ENCODE measurements around the gene EPG5. TPM values are rescaled to one million over a fixed set of nuclear protein-coding genes. Genes with fewer than 3 reads are reported as not detected.

EPG5 gene
- total RNA-seq, 1 donor = 94.8 TPM

- Histone ChIP-seq H3K36me3 (ENCODE audit: insufficient read depth, low read length) (no peaks in the 10 kb centered on the region), H4K20me1 (ENCODE audit: insufficient read depth, low read length) (no peaks in the 10 kb centered on the region), H3K4me1 (ENCODE audit: insufficient read depth, low read length) (peaks cover 18% of the 10 kb centered on the region), H3K27ac (ENCODE audit: low read depth, low read length) (no peak overlapping the region), H3K79me2 (ENCODE audit: insufficient read depth, low read length) (no peaks in the 10 kb centered on the region), H3K27me3 (ENCODE audit: insufficient read depth, low read length) (no peaks in the 10 kb centered on the region), H3K4me2 (ENCODE audit: insufficient read depth, low read length) (peak overlapping the region; percentile 35), H3K9me3 (ENCODE audit: low read depth, low read length) (no peaks in the 10 kb centered on the region), H2AFZ (ENCODE audit: low read length) (no peak overlapping the region), H3K4me3 (ENCODE audit: insufficient read depth, low read length) (no peak overlapping the region)
- no peak for DNase-seq (ENCODE audit: insufficient read length, low spot score, missing footprints)
- no peak for TF ChIP-seq CTCF (IDR thresholded peaks at IDR 0.05; ENCODE audit: extremely low read depth, low read depth, low read length)
Observed at GRCh38 chr18:45838302-45839070, 128.6 kb downstream of the EPG5 start.

GRCh38 chr18:45837283-45838070 lies 129.7 kb downstream of the EPG5 start:
- peak overlapping the region; percentile 57 for H3K4me2 ChIP-seq (ENCODE audit: insufficient read depth, low read length)
- peak; percentile 25 for TF ChIP-seq CTCF (IDR thresholded peaks at IDR 0.05; ENCODE audit: extremely low read depth, low read depth, low read length)
- DNase-seq (ENCODE audit: insufficient read length, low spot score, missing footprints) = no peak

GRCh38 chr18:45836242-45837205 lies 130.6 kb downstream of the EPG5 start:
- H3K4me1 ChIP-seq (ENCODE audit: insufficient read depth, low read length) = peaks cover 18% of the 10 kb centered on the region
- TF ChIP-seq CTCF (IDR thresholded peaks at IDR 0.05; ENCODE audit: extremely low read depth, low read depth, low read length) = no peak
- H4K20me1 ChIP-seq (ENCODE audit: insufficient read depth, low read length) = no peaks in the 10 kb centered on the region
- no peaks in the 10 kb centered on the region for H3K9me3 ChIP-seq (ENCODE audit: low read depth, low read length)
- no peak overlapping the region for H3K4me2 ChIP-seq (ENCODE audit: insufficient read depth, low read length)
- H3K4me3 ChIP-seq (ENCODE audit: insufficient read depth, low read length) = no peak overlapping the region
- H3K36me3 ChIP-seq (ENCODE audit: insufficient read depth, low read length) = no peaks in the 10 kb centered on the region
- H2AFZ ChIP-seq (ENCODE audit: low read length) = no peak overlapping the region
- no peaks in the 10 kb centered on the region for H3K27me3 ChIP-seq (ENCODE audit: insufficient read depth, low read length)
- DNase-seq (ENCODE audit: insufficient read length, low spot score, missing footprints) = no peak
- H3K79me2 ChIP-seq (ENCODE audit: insufficient read depth, low read length) = no peaks in the 10 kb centered on the region
- H3K27ac ChIP-seq (ENCODE audit: low read depth, low read length) = no peak overlapping the region

More at GRCh38 chr18:45837283-45838070, 129.7 kb downstream of the EPG5 start:
- Histone ChIP-seq H3K9me3 (ENCODE audit: low read depth, low read length) (no peaks in the 10 kb centered on the region), H3K27ac (ENCODE audit: low read depth, low read length) (no peak overlapping the region), H3K36me3 (ENCODE audit: insufficient read depth, low read length) (no peaks in the 10 kb centered on the region), H3K27me3 (ENCODE audit: insufficient read depth, low read length) (no peaks in the 10 kb centered on the region), H3K4me3 (ENCODE audit: insufficient read depth, low read length) (peak overlapping the region; percentile 27), H4K20me1 (ENCODE audit: insufficient read depth, low read length) (no peaks in the 10 kb centered on the region), H2AFZ (ENCODE audit: low read length) (no peak overlapping the region), H3K4me1 (ENCODE audit: insufficient read depth, low read length) (peaks cover 18% of the 10 kb centered on the region), H3K79me2 (ENCODE audit: insufficient read depth, low read length) (no peaks in the 10 kb centered on the region)
